T1000 (cell line): ENCODE measurements around the gene WWC1.
A peak's percentile ranks its signal among the peaks of the same experiment; 100 is the strongest.

Source experiments
- DNase-seq: peaks from one replicate; lab custom pipeline; 2025; ENCODE audit warnings: mixed read lengths; lab: John Stamatoyannopoulos, UW

Gene WWC1

DNA sequence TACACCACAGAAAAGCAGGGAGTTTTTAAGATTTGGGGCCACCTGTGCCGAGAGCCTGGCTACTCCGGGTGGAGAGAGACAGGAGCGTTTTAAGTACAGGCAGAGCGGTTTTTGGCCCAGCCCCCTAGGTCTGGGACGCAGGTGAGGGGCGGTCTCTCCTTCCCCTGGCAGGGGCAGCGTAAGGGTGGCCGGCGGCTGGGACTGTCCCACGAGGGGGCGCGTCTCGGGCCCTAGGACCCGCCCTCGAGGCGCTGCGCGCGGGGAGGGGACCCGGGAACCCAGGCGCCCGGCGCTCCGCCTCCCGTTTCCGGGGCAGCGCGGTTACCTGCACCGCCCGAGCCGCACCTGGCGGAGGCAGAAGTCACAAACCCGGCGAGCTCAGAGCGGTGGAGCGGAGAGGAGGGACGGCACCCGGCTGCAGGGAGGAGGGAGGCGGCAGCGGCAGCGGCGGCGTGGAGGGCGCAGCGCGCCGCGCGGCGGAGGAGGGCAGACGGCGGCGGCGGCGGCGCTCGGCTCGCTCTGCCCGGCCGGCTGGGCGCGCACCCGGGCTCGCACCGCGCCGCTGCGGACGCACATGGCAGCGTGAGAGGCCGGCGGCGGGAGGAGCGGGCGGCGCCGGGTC is at the start of gene WWC1:
WWC1 (plus strand) TSS at position 304 of the 622 bp plus-strand sequence. CDS start 508 bp downstream, outside the sequence.
- peak; percentile 51 for DNase-seq

- no peak for DNase-seq
Measured at GRCh38 chr5:168244838-168245559, 46.4 kb upstream of the WWC1 start.

DNA sequence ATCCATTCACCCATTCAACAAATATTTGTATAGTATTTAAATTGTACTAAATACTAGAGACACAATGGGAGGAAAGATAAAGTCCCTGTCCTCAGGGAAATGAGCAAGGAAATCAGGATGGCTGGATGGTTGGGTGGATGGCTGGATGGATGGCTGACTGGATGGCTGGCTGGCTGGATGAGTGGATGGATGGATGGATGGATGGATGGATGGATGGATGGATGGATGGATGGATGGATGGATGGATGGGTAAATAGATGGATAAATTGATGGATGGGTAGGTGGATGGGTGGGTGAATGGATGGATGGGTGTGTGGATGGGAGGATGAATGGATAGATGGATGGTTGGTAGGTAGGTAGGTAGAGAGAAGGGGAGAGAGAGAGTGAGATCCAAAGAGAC is 41.5 kb upstream of the WWC1 start:
- no peak for DNase-seq

- DNase-seq, result no peak
Measured at GRCh38 chr5:168251259-168251658, 40.2 kb upstream of the WWC1 start.

GRCh38 chr5:168254013-168254693 is 37.3 kb upstream of the WWC1 start:
- no peak for DNase-seq

- DNase-seq, result no peak
Measured at GRCh38 chr5:168260353-168261226, 30.9 kb upstream of the WWC1 start.

DNA sequence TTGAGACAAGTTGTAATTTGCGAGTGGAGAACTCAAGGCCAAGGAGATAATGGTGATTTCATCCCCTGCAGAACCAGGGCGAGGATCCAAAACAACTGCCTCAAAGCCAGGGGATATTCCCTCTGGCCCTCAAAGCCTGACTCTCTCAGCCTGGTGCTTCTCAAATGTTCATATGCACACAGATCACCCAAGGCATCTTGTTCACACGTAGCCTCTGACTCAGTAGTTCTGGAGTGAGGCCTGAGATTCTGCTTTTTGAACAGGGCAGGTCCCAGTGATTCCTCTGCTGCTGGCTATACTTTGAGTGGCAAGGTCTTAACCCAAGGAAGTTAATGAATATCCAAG is 30.2 kb upstream of the WWC1 start:
- no peak for DNase-seq

GRCh38 chr5:168262042-168262743 is 29.3 kb upstream of the WWC1 start:
- DNase-seq, result no peak

DNA sequence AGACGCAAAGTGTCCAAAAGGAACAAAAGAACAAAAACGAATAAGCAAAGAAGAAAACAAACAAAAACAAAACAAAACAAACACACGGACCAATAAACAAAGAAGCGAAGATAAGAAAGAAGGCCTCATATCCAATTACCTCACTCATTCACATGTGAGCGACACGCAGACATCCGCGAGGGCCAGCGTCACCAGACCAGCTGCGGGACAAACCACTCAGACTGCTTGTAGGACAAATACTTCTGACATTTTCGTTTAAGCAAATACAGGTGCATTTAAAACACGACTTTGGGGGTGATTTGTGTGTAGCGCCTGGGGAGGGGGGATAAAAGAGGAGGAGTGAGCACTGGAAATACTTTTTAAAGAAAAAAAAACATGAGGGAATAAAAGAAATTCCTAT is 28.3 kb upstream of the WWC1 start:
- DNase-seq, result no peak

DNA sequence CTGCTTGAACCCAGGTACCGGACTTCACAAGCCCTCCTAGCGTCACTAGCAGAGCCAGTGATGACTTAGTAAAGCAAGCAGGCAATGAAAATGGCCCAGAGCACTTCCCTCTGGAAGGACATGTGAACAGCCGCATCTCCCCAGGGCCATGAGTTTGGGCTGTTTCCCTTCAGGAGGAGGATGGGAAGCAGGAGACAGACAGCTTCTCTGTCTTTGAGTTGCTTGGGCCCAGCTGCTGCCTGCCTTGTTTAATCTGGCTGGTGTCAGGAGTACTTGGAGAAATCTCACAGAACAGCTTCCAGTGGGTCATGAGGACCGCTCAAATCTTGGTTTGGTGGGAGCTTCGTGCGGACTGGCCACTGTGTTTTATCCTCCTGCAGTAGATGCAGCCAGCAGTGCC is 25.4 kb upstream of the WWC1 start:
- DNase-seq, result no peak

GRCh38 chr5:168268949-168269936 is 22.2 kb upstream of the WWC1 start:
- DNase-seq, result peak; percentile 77

GRCh38 chr5:168269937-168270330 is 21.5 kb upstream of the WWC1 start:
- DNase-seq, result no peak

GRCh38 chr5:168270476-168270875 is 21.0 kb upstream of the WWC1 start:
- DNase-seq, result no peak

GRCh38 chr5:168273056-168273980 is 18.1 kb upstream of the WWC1 start:
- no peak for DNase-seq

DNA sequence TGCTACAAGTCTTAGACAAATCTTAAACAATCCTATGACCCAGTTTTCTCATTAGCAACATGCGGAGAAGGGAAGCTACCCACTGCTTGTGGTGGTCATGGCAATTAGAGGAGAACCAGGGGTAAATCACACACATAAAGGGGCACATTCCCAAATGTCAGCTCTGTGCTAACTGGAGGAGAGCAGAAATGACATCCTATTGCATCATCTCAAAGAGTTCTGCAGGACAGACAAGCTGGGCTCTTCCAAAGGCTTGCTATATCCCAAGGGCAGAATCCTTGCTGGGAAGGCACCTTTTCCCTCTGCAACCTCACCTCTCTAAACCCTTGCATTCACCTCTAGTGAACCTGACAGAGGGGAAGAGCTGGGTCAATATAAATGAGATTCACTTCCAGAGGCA is 17.0 kb upstream of the WWC1 start:
- no peak for DNase-seq

DNA sequence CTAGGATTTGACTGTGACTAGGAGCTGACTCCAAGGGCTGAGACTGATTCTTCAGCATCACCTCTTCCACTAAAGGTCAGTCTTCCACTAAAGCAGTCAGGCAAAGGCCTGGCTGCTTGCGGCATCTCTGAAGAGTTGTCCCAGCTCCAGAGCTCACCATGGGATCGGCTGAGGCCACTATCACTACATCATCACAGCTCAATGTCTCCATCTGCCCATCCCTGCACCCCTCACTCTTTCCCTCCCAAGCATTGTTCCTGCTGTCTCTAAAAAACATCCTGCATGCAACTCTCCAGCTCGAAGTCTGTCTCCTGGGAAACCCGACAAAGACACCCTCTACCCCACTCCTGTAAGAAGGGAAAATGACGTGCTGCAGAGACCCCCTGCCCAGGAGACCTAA is 15.5 kb upstream of the WWC1 start:
- DNase-seq, result no peak

GRCh38 chr5:168282120-168282519 is 9.3 kb upstream of the WWC1 start:
- no peak for DNase-seq

- no peak for DNase-seq
Measured at GRCh38 chr5:168284809-168285208, 6.6 kb upstream of the WWC1 start.

DNA sequence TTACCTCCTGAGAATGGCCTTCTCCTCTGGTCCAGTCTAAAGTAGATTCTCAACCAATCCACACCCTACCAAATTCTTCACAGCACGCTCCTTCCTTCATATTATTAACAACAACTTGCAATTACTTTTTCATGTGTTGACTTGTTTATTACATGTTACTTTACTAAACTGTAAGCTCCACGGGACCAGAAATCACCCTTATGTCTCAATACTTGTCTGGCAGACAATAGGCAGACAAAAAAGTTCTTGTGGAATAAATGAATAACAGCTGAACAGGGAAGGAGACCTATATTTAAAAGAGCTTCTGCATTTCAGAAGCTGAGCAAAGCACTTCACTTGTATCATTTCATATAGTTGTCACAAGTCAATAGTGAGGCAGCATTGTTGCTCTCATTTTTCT is 5.7 kb upstream of the WWC1 start:
- no peak for DNase-seq
